K562 (cell line): Measurements from ENCODE around the gene HPCAL1. TPM values are rescaled to one million over a fixed set of nuclear protein-coding genes. Genes with fewer than 3 reads are reported as not detected.

ENCODE experiments used
- ATAC-seq: fragments of 200-7000 bp; cut with Tn5 transposase; 3 replicates; pipeline ENCODE4 v1.9.1; 2020; ENCODE audit warnings: moderate library complexity
- BruUV-seq: library from RNA; stranded (reverse); fragments of 400-500 nt; replicated peaks from 2 replicates; lab custom pipeline; 2021; lab: Mats Ljungman, UMichigan
- CTCF ChIA-PET: fragments of 300-600 bp; formaldehyde crosslinking; extraction: SDS; loops from one replicate; lab custom pipeline; 2021; ENCODE audit warnings: low intra/inter-chr PET ratio; lab: Yijun Ruan, JAX
- POLR2A ChIA-PET: fragments of 300-600, 350-650 bp; sonication (Branson Sonifier 250); formaldehyde crosslinking; extraction: SDS; loops from one replicate; lab custom pipeline; 2021; ENCODE audit warnings: antibody characterized with exemption, inconsistent platforms; lab: Yijun Ruan, JAX
- DNase-seq, 4 experiments: peaks; one replicate each; pipeline versions ENCODE4 v3.0.0 to v3.0.0-alpha.2; 2011 to 2018; ENCODE audit warnings: low spot score in 3 of 4, mixed read lengths in 3 of 4; ENCODE audit errors: extremely low read depth in 1 of 4
- FAIRE-seq: peaks from 2 replicates; lab custom pipeline; 2011; peaks lifted over from hg19 to GRCh38; lab: Jason Lieb, UNC
- H2AFZ ChIP-seq: 2 replicates; pipeline ENCODE4 v1.6.0; 2011; ENCODE audit warnings: low read depth, low read length, control low read depth, inconsistent platforms
- H3K27ac ChIP-seq: fragments of 200-600 bp; 3 replicates; pipeline ENCODE4 v1.8.0; 2011; ENCODE audit warnings: low read depth, mild to moderate bottlenecking, control low read depth, inconsistent platforms, low read length, moderate library complexity, mixed read lengths; ENCODE audit errors: extremely low read depth
- H3K27me3 ChIP-seq, 2 experiments: fragments of 300-600 bp in 1 of 2; 2 replicates in 1 of 2; 3 replicates in 1 of 2; pipeline versions ENCODE4 v1.6.0 to v1.8.0; 2011; ENCODE audit warnings: inconsistent platforms in 2 of 2, low read length in 2 of 2, mild to moderate bottlenecking in 1 of 2, mixed read lengths in 1 of 2, moderate library complexity in 1 of 2; ENCODE audit not compliant: control insufficient read depth in 2 of 2, insufficient read depth in 2 of 2
- H3K36me3 ChIP-seq: fragments of 300-600 bp; 3 replicates; pipeline ENCODE4 v1.8.0; 2011; ENCODE audit warnings: mild to moderate bottlenecking, low read length, inconsistent platforms; ENCODE audit not compliant: control insufficient read depth, insufficient read depth
- H3K4me1 ChIP-seq, 2 experiments: fragments of 200-600 bp in 1 of 2; replicated peaks in 1 of 2; 2 replicates in 1 of 2; 3 replicates in 1 of 2; pipeline versions ENCODE4 v1.5.1 to v1.8.0; 2011; ENCODE audit warnings: inconsistent platforms in 2 of 2, low read length in 2 of 2, mild to moderate bottlenecking in 1 of 2, mixed read lengths in 1 of 2, moderate library complexity in 1 of 2; ENCODE audit not compliant: control insufficient read depth in 2 of 2, insufficient read depth in 2 of 2
- H3K4me2 ChIP-seq: 2 replicates; pipeline ENCODE4 v1.6.1; 2011; ENCODE audit warnings: low read length, control low read depth, inconsistent platforms, mixed read lengths; ENCODE audit not compliant: insufficient read depth
- H3K4me3 ChIP-seq: fragments of 200-600 bp; sonication (generic), shearing (Covaris generic); 2 replicates; pipeline ENCODE4 v1.5.1; 2016; ENCODE audit warnings: control low read depth, inconsistent platforms
- H3K79me2 ChIP-seq: fragments of 200-600 bp; 3 replicates; pipeline ENCODE4 v1.8.0; 2011; ENCODE audit warnings: low read length, inconsistent platforms; ENCODE audit not compliant: control insufficient read depth, insufficient read depth
- H3K9ac ChIP-seq, 2 experiments: 2 replicates each; pipeline versions ENCODE4 v1.6.0 to v1.6.1; 2011; ENCODE audit warnings: low read depth in 2 of 2, low read length in 2 of 2, control low read depth in 1 of 2, inconsistent platforms in 1 of 2, mild to moderate bottlenecking in 1 of 2, mixed read lengths in 1 of 2; ENCODE audit not compliant: insufficient read depth in 1 of 2
- H3K9me1 ChIP-seq: one replicate; pipeline ENCODE4 v1.6.0; 2011; ENCODE audit warnings: inconsistent platforms, mild to moderate bottlenecking, low read length, moderate library complexity; ENCODE audit not compliant: control insufficient read depth, insufficient read depth
- H3K9me3 ChIP-seq: replicated peaks from 2 replicates; pipeline ENCODE4 v1.5.1; 2011; ENCODE audit warnings: low read depth, low read length, inconsistent platforms; ENCODE audit not compliant: control insufficient read depth, insufficient read depth
- H4K20me1 ChIP-seq: replicated peaks from 2 replicates; pipeline ENCODE4 v1.6.1; 2011; ENCODE audit warnings: low read length, inconsistent platforms, mixed read lengths; ENCODE audit not compliant: control insufficient read depth, insufficient read depth
- CHAMP1 ChIP-seq: fragments of 450-650 bp; IDR thresholded peaks from 2 replicates; pipeline ENCODE4 v1.6.1; 2016; ENCODE audit warnings: mild to moderate bottlenecking
- FOSL1 ChIP-seq: fragments of 200-800 bp; sonication (Bioruptor generic); conservative IDR thresholded peaks from 2 replicates; pipeline ENCODE4 v1.6.1; 2016; ENCODE audit warnings: missing genetic modification characterization, missing compliant biosample characterization
- RAD51 ChIP-seq: fragments of 450-650 bp; IDR thresholded peaks from 2 replicates; pipeline ENCODE4 v1.7.1; 2016; ENCODE audit warnings: low read depth, mild to moderate bottlenecking, borderline replicate concordance
- ZFX ChIP-seq: sonication (generic); formaldehyde crosslinking; IDR thresholded peaks from 2 replicates; pipeline ENCODE4 v1.8.0; 2022; ENCODE audit warnings: mild to moderate bottlenecking, missing genetic modification reagents, moderate library complexity
- WGBS: fragments of 100-300 bp; shearing (Covaris generic); methylation state at CpG from one replicate; pipeline ENCODE4 v1.1.6; 2016; ENCODE audit warnings: low coverage, mixed read lengths; ENCODE audit not compliant: insufficient coverage; ENCODE audit errors: missing lambda C conversion rate; 5-methylcytosine and 5-hydroxymethylcytosine counted together
- in situ Hi-C: fragments of 300-500 bp; cut with MboI; formaldehyde crosslinking; loops from 4 replicates; pipeline ENCODE4 v1.15.0; 2018; ENCODE audit warnings: inconsistent platforms, mixed read lengths
- intact Hi-C: fragments of 100-400 bp; cut with micrococcal nuclease; formaldehyde crosslinking; loops from 2 replicates; pipeline ENCODE4 v1.14.2; 2022
- polyA plus RNA-seq, 8 experiments: library from polyadenylated mRNA; depleted of rRNA in 4 of 8; stranded (reverse) in 5 of 8; unstranded in 3 of 8; fragments of >200 nt; fragmentation: Nextera tagmentation in 2 of 8; fragmentation: Illumina TruSeq in 1 of 8; extraction: Ambion mirVana in 2 of 8; extraction: Trizol in 1 of 8; gene quantifications; 2 replicates each; pipeline versions ENCODE4 v1.2.1 to v1.2.3, GENCODE V29; 2011 to 2014; ENCODE audit warnings: inconsistent platforms in 1 of 8, missing spikeins in 1 of 8
- total RNA-seq, 7 experiments: library from RNA; depleted of rRNA in 6 of 7; stranded (reverse); fragments of >200 nt in 6 of 7; fragmentation: Illumina TruSeq in 2 of 7; extraction: Trizol in 2 of 7; gene quantifications; 2 replicates each; pipeline versions ENCODE4 v1.2.1 to v1.2.3, GENCODE V29; 2011 to 2021; ENCODE audit warnings: low replicate concordance in 1 of 7

HPCAL1 gene
- total and polyA plus RNA-seq, 9 of the 15 experiments (the other 6 are each of a cell fraction or from before 2014, with no cell fraction given), result 2.7 to 65.5 (median 23.9) TPM

- intact Hi-C loops, result no loop called here
- peak overlapping the region; percentile 81 for H2AFZ ChIP-seq
- no peaks in the 10 kb centered on the region for H3K27me3 ChIP-seq
- no peaks in the 10 kb centered on the region for H3K36me3 ChIP-seq
- no peak overlapping the region for H3K4me2 ChIP-seq
- in situ Hi-C loops, result loop anchor here (25.0 kb wide), 1 partner anchor 140 kb away; no protein-coding TSS in a partner anchor
- H3K27ac ChIP-seq, result no peak overlapping the region
- peaks cover 38 to 54% of the 10 kb centered on the region in 2 experiments for H3K4me1 ChIP-seq
- no peaks in the 10 kb centered on the region for H3K9me3 ChIP-seq
- 75% methylated on average over 6 of the region's 6 CpGs for WGBS
- ChIA-PET CTCF (interaction anchor here (2.3 to 2.4 kb wide), 2 partner anchors 137 to 163 kb away, joined by 15 to 22 read pairs; no protein-coding TSS in a partner anchor), POLR2A (no interaction called here)
- no peak for DNase-seq
- no peak overlapping the region for H3K4me3 ChIP-seq
- no TSS peak for BruUV-seq
- H3K79me2 ChIP-seq, result no peaks in the 10 kb centered on the region
- FAIRE-seq, result no peak
- no peak for ATAC-seq
- TF ChIP-seq FOSL1 (tag) (peak; percentile 46; the same call in 1 of the 2 replicates), ZFX (CRISPR knock-in tag) (0 out of 2 replicates have a peak, but pooled peaks have one; percentile 28), CHAMP1 (no peak), RAD51 (no peak)
- peak overlapping the region in 1 of 2 experiments; percentile 81; a peak in 1 of 4 replicates for H3K9ac ChIP-seq
- no peaks in the 10 kb centered on the region for H3K9me1 ChIP-seq
- H4K20me1 ChIP-seq, result no peaks in the 10 kb centered on the region
These were observed 30.8 kb upstream of the HPCAL1 start for GRCh38 chr2:10271946-10272345.
